HG02623 (cell line): ENCODE data around the gene LAMB3.
A peak's percentile ranks its signal among the peaks of the same experiment; 100 is the strongest.

Source experiments
- ATAC-seq: cut with Tn5 transposase; IDR thresholded peaks from one replicate; pipeline ENCODE4 v1.9.1; 2021; ENCODE audit warnings: moderate library complexity; ENCODE audit not compliant: unreplicated experiment

Gene LAMB3

GRCh38 chr1:209598227-209598626, 54.0 kb downstream of the LAMB3 start:
- ATAC-seq, result no peak

GRCh38 chr1:209597499-209597898, 54.7 kb downstream of the LAMB3 start:
- no peak for ATAC-seq

- no peak for ATAC-seq
These were observed 56.5 kb downstream of the LAMB3 start for GRCh38 chr1:209595599-209596285.

- ATAC-seq, result no peak
These were observed 57.2 kb downstream of the LAMB3 start for GRCh38 chr1:209595028-209595427.

- no peak for ATAC-seq
These were observed 57.8 kb downstream of the LAMB3 start for GRCh38 chr1:209594440-209594839.

- no peak for ATAC-seq
These were observed 58.5 kb downstream of the LAMB3 start for GRCh38 chr1:209593747-209594146.

GRCh38 chr1:209590405-209590804, 61.8 kb downstream of the LAMB3 start:
- no peak for ATAC-seq

GRCh38 chr1:209589863-209590262, 62.4 kb downstream of the LAMB3 start:
- ATAC-seq, result no peak

- no peak for ATAC-seq
These were observed 62.8 kb downstream of the LAMB3 start for GRCh38 chr1:209589440-209589839.

GRCh38 chr1:209587789-209588188, 64.4 kb downstream of the LAMB3 start:
- ATAC-seq, result no peak

- no peak for ATAC-seq
These were observed 65.9 kb downstream of the LAMB3 start for GRCh38 chr1:209586221-209586740.

GRCh38 chr1:209585672-209586071, 66.6 kb downstream of the LAMB3 start:
- ATAC-seq, result no peak

GRCh38 chr1:209585197-209585596, 67.0 kb downstream of the LAMB3 start:
- ATAC-seq, result no peak

- ATAC-seq, result no peak
These were observed 68.0 kb downstream of the LAMB3 start for GRCh38 chr1:209584231-209584672.

GRCh38 chr1:209583408-209583807, 68.8 kb downstream of the LAMB3 start, which contains the start of gene CAMK1G:
Gene CAMK1G, plus strand, starts transcription at chr1:209583714. Its CDS starts 11,270 bp downstream, at chr1:209594984.
- ATAC-seq, result no peak

- no peak for ATAC-seq
These were observed 71.6 kb downstream of the LAMB3 start for GRCh38 chr1:209580577-209580976.

- no peak for ATAC-seq
These were observed 74.9 kb downstream of the LAMB3 start for GRCh38 chr1:209577346-209577745.

GRCh38 chr1:209576392-209577197, 75.6 kb downstream of the LAMB3 start:
- peak; percentile 58 for ATAC-seq

GRCh38 chr1:209570743-209571142, 81.5 kb downstream of the LAMB3 start:
- no peak for ATAC-seq

- ATAC-seq, result no peak
These were observed 82.6 kb downstream of the LAMB3 start for GRCh38 chr1:209569455-209570207.

GRCh38 chr1:209567698-209568175, 84.5 kb downstream of the LAMB3 start:
- ATAC-seq, result no peak
